Gastroesophageal sphincter (tissue), 3 donors: ENCODE results near the gene NCKAP5.

Experiments used
- CTCF ChIP-seq, 4 experiments: fragments of 200-600 bp in 2 of 4; fragments of 450-650 bp in 2 of 4; sonication (generic) in 1 of 4; IDR thresholded peaks; one replicate each; pipeline ENCODE4 v1.5.1; 2017 to 2019; ENCODE audit warnings: antibody characterized with exemption in 4 of 4, mild to moderate bottlenecking in 2 of 4, moderate library complexity in 2 of 4
- EP300 ChIP-seq: sonication (generic); formaldehyde crosslinking; IDR thresholded peaks from one replicate; pipeline ENCODE4 v1.6.1; 2017; ENCODE audit warnings: antibody characterized with exemption, mild to moderate bottlenecking
- POLR2A ChIP-seq, 2 donors: fragments of 450-650 bp; IDR thresholded peaks; one replicate each; pipeline ENCODE4 v1.6.1; 2017; ENCODE audit warnings: antibody characterized with exemption in 2 of 2, mild to moderate bottlenecking in 2 of 2, moderate library complexity in 1 of 2
- POLR2AphosphoS5 ChIP-seq: sonication (generic); formaldehyde crosslinking; IDR thresholded peaks from one replicate; pipeline ENCODE4 v1.6.1; 2017; ENCODE audit warnings: antibody characterized with exemption

- TF ChIP-seq CTCF (IDR thresholded peaks at IDR 0.05): no peak
- TF ChIP-seq POLR2AphosphoS5: no peak
- no peak for TF ChIP-seq POLR2A (IDR thresholded peaks at IDR 0.05)
- TF ChIP-seq EP300: no peak
Measured at GRCh38 chr2:133498662-133499585, 69.3 kb downstream of the NCKAP5 start.
